HepG2 (cell line): ENCODE data around the gene BPIFB2. TPM values are rescaled to one million over a fixed set of nuclear protein-coding genes. Genes with fewer than 3 reads are reported as not detected.

Experiments used
- ESRRA ChIP-seq: sonication (generic); formaldehyde crosslinking; IDR thresholded peaks from 2 replicates; pipeline ENCODE4 v1.5.1; 2020; ENCODE audit warnings: mild to moderate bottlenecking, low read depth, missing genetic modification reagents
- FOXA1 ChIP-seq, 2 experiments: fragments of 450-650 bp in 1 of 2; sonication (generic) in 1 of 2; formaldehyde crosslinking in 1 of 2; IDR thresholded peaks; 2 replicates each; pipeline versions ENCODE4 v1.4.0 to v1.6.1; 2016 to 2020; ENCODE audit warnings: missing genetic modification reagents in 1 of 2
- HOXA5 ChIP-seq: sonication (generic); formaldehyde crosslinking; IDR thresholded peaks from 2 replicates; pipeline ENCODE4 v1.4.0; 2020; ENCODE audit warnings: missing genetic modification reagents
- HOXA9 ChIP-seq: sonication (generic); formaldehyde crosslinking; IDR thresholded peaks from 2 replicates; pipeline ENCODE4 v1.8.1; 2022; ENCODE audit warnings: missing genetic modification reagents, mild to moderate bottlenecking, moderate library complexity, borderline replicate concordance
- KAT2B ChIP-seq: fragments of 150-350 bp; IDR thresholded peaks from 2 replicates; pipeline ENCODE4 v1.6.1; 2014; ENCODE audit warnings: low read depth, low read length, borderline replicate concordance
- KDM1A ChIP-seq: IDR thresholded peaks from 2 replicates; pipeline ENCODE4 v1.6.1; 2016; ENCODE audit warnings: missing compliant biosample characterization
- KLF16 ChIP-seq, 2 experiments: sonication (generic) in 1 of 2; formaldehyde crosslinking in 1 of 2; IDR thresholded peaks; 2 replicates each; pipeline versions ENCODE4 v1.6.1 to v1.8.0; 2016 to 2023; ENCODE audit warnings: missing genetic modification reagents in 2 of 2, missing compliant biosample characterization in 1 of 2
- MTA3 ChIP-seq: sonication (generic); formaldehyde crosslinking; IDR thresholded peaks from 2 replicates; pipeline ENCODE4 v1.4.0; 2020; ENCODE audit warnings: missing genetic modification reagents
- NFYC ChIP-seq: IDR thresholded peaks from 2 replicates; pipeline ENCODE4 v1.6.1; 2016; ENCODE audit warnings: missing genetic modification reagents, missing compliant biosample characterization
- NR1H2 ChIP-seq: sonication (generic); formaldehyde crosslinking; IDR thresholded peaks from 2 replicates; pipeline ENCODE4 v1.8.1; 2022; ENCODE audit warnings: low read depth, missing genetic modification reagents, borderline replicate concordance
- PCBP2 ChIP-seq: fragments of 200-400 bp; formaldehyde crosslinking; optimal IDR thresholded peaks from 2 replicates; pipeline ENCODE3; 2018; ENCODE audit warnings: low read length, low read depth; ENCODE audit not compliant: poor library complexity, severe bottlenecking
- PHF21A ChIP-seq: sonication (generic); formaldehyde crosslinking; IDR thresholded peaks from 2 replicates; pipeline ENCODE4 v1.5.0; 2020; ENCODE audit warnings: mild to moderate bottlenecking, missing genetic modification reagents
- SKI ChIP-seq: fragments of 450-650 bp; IDR thresholded peaks from one replicate; pipeline ENCODE4 v1.6.1; 2018; ENCODE audit warnings: mild to moderate bottlenecking; ENCODE audit not compliant: partially characterized antibody
- SMC3 ChIP-seq: IDR thresholded peaks from 2 replicates; pipeline ENCODE4 v1.6.1; 2011; ENCODE audit warnings: low read length, improper control_type of control experiment
- SUZ12 ChIP-seq: fragments of 150-350 bp; IDR thresholded peaks from 2 replicates; pipeline ENCODE4 v1.6.1; 2014; ENCODE audit warnings: low read depth, low read length
- ZFYVE20 ChIP-seq: sonication (generic); formaldehyde crosslinking; IDR thresholded peaks from 2 replicates; pipeline ENCODE4 v1.8.0; 2023; ENCODE audit warnings: low read depth, mild to moderate bottlenecking, moderate library complexity, missing genetic modification reagents, borderline replicate concordance
- ZNF205 ChIP-seq: IDR thresholded peaks from 2 replicates; pipeline ENCODE4 v1.6.1; 2018; ENCODE audit warnings: missing biosample characterization, missing genetic modification reagents
- ZNF256 ChIP-seq: sonication (generic); formaldehyde crosslinking; conservative IDR thresholded peaks from 2 replicates; pipeline ENCODE4 v1.4.0; 2020; ENCODE audit warnings: missing genetic modification reagents
- ZNF263 ChIP-seq: sonication (generic); formaldehyde crosslinking; IDR thresholded peaks from 2 replicates; pipeline ENCODE4 v1.4.0; 2020; ENCODE audit warnings: missing genetic modification reagents
- ZNF44 ChIP-seq: sonication (generic); formaldehyde crosslinking; IDR thresholded peaks from 2 replicates; pipeline ENCODE4 v1.5.1; 2020; ENCODE audit warnings: mild to moderate bottlenecking, missing genetic modification reagents
- ZNF709 ChIP-seq: sonication (generic); formaldehyde crosslinking; IDR thresholded peaks from 2 replicates; pipeline ENCODE4 v1.5.0; 2020; ENCODE audit warnings: mild to moderate bottlenecking, missing genetic modification reagents
- ZSCAN30 ChIP-seq: sonication (generic); formaldehyde crosslinking; IDR thresholded peaks from 2 replicates; pipeline ENCODE4 v1.5.0; 2020; ENCODE audit warnings: mild to moderate bottlenecking, missing genetic modification reagents
- polyA plus RNA-seq, 8 experiments: library from polyadenylated mRNA; depleted of rRNA in 3 of 8; stranded (reverse) in 7 of 8; unstranded in 1 of 8; fragments of >200 nt; fragmentation: Illumina TruSeq in 4 of 8; extraction: Trizol in 4 of 8; gene quantifications; 2 replicates each; pipeline versions ENCODE4 v1.2.1 to v1.2.3, GENCODE V29; 2011 to 2016; ENCODE audit warnings: low read depth in 4 of 8, missing spikeins in 1 of 8, mixed read lengths in 1 of 8; ENCODE audit not compliant: insufficient read depth in 1 of 8
- total RNA-seq, 5 experiments: library from RNA; depleted of rRNA; stranded (reverse); fragments of >200 nt; fragmentation: Illumina TruSeq; extraction: Trizol; gene quantifications; 2 replicates each; pipeline ENCODE4 v1.2.3, GENCODE V29; 2016; ENCODE audit warnings: low read depth in 1 of 5
- TF ChIP-seq, protein P1 (sequence below): IDR thresholded peaks from 2 replicates; pipeline ENCODE4 v1.6.1; 2012; ENCODE audit warnings: low read depth, low read length, improper control_type of control experiment
- TF ChIP-seq, protein P2 (sequence below): sonication (generic); formaldehyde crosslinking; conservative IDR thresholded peaks from 2 replicates; pipeline ENCODE4 v1.4.0; 2020; ENCODE audit warnings: missing genetic modification reagents
- TF ChIP-seq, protein P3 (sequence below): sonication (generic); formaldehyde crosslinking; IDR thresholded peaks from 2 replicates; pipeline ENCODE4 v1.9.0; 2021; ENCODE audit warnings: missing genetic modification reagents, borderline replicate concordance

BPIFB2 gene
- total and polyA plus RNA-seq, 2 of the 13 experiments (the other 11 are each of a cell fraction or from before 2014, with no cell fraction given), result 54.5 to 902 TPM

DNA sequence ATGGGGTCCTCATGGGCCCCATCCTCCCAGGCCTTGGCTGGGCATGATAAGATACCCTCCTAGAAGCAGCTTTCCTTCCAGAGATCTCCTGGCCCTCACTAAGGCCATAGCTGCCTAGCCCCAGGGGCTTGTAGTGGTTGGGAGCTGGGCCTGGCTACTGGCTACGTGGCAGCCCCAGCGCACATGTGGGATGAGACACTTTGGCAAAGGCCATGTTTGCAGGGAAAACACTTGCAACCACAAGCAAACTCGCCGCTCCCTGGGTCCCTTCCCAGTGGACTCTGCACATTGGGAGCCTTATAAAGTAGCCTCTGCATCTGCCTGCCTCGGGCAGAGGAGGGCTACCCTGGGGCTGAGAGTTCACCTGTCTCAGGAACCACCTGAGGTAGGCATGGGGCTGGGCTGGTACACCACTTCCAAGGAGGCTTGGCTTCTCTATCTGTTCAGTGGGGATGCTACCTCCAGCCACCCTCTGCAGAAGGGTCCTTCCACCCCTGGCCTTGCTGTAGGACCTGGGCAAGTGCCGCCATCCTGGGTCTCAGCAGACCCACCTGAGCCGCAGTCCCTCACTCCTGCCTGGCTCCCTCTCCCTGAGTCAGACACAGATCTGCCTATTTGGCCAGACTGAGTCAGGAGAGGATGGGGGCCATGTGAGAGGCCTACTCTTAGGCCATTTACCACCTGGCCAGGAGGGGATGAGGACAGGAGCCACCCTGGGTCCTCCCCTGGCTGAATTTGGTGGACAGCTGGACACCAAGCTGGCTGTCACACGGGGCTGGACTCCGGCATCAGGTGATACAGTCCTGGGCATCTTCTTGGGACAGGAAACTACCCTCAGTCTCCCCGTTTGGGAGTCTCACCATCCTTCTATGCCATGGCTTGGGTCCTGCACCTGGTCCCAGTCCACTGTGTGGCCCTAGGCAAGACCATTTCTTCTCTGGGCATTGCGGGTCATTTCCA is at the start of gene BPIFB2 (continued):
- TF ChIP-seq PCBP2 (no peak), ZNF256 (peak; percentile 54; the same call in 1 of the 2 replicates), SKI (peak; percentile 64), ZNF709 (peak; percentile 31; the same call in 1 of the 2 replicates), HOXA9 (CRISPR knock-in tag) (no peak), ZSCAN30 (CRISPR knock-in tag) (peak; percentile 80; the same call in 1 of the 2 replicates), NR1H2 (CRISPR knock-in tag) (peak; percentile 88; the same call in 1 of the 2 replicates), ZNF205 (peak; percentile 45; the same call in 1 of the 2 replicates), FOXA1 (IDR thresholded peaks at IDR 0.05) (no peak), FOXA1 (CRISPR knock-in tag; IDR thresholded peaks at IDR 0.05) (peak; percentile 97), HOXA5 (no peak; the same call in 1 of the 2 replicates), NFYC (CRISPR knock-in tag) (peak; percentile 57; the same call in 1 of the 2 replicates), ESRRA (peak; percentile 89), SMC3 (no peak), ZFYVE20 (no peak), SUZ12 (no peak), KLF16 (CRISPR knock-in tag; IDR thresholded peaks at IDR 0.05) (peak in 1 of 2 experiments; percentile 68; a peak in 2 of 4 replicates), KAT2B (no peak), MTA3 (no peak), ZNF263 (CRISPR knock-in tag) (peak; percentile 69; the same call in 1 of the 2 replicates), PHF21A (peak; percentile 91), ZNF44 (CRISPR knock-in tag) (peak; percentile 65; the same call in 1 of the 2 replicates), KDM1A (CRISPR knock-in tag) (peak; percentile 35; the same call in 1 of the 2 replicates)
- TF ChIP-seq, protein P1, sequence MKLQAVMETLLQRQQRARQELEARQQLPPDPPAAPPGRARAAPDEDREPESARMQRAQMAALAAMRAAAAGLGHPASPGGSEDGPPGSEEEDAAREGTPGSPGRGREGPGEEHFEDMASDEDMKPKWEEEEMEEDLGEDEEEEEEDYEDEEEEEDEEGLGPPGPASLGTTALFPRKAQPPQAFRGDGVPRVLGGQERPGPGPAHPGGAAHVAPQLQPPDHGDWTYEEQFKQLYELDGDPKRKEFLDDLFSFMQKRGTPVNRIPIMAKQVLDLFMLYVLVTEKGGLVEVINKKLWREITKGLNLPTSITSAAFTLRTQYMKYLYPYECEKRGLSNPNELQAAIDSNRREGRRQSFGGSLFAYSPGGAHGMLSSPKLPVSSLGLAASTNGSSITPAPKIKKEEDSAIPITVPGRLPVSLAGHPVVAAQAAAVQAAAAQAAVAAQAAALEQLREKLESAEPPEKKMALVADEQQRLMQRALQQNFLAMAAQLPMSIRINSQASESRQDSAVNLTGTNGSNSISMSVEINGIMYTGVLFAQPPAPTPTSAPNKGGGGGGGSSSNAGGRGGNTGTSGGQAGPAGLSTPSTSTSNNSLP, result peak; percentile 8; the same call in 1 of the 2 replicates
- TF ChIP-seq, protein P2, sequence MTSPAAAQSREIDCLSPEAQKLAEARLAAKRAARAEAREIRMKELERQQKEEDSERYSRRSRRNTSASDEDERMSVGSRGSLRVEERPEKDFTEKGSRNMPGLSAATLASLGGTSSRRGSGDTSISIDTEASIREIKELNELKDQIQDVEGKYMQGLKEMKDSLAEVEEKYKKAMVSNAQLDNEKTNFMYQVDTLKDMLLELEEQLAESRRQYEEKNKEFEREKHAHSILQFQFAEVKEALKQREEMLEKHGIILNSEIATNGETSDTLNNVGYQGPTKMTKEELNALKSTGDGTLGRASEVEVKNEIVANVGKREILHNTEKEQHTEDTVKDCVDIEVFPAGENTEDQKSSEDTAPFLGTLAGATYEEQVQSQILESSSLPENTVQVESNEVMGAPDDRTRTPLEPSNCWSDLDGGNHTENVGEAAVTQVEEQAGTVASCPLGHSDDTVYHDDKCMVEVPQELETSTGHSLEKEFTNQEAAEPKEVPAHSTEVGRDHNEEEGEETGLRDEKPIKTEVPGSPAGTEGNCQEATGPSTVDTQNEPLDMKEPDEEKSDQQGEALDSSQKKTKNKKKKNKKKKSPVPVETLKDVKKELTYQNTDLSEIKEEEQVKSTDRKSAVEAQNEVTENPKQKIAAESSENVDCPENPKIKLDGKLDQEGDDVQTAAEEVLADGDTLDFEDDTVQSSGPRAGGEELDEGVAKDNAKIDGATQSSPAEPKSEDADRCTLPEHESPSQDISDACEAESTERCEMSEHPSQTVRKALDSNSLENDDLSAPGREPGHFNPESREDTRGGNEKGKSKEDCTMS (CRISPR knock-in tag), result no peak; the same call in 1 of the 2 replicates
- TF ChIP-seq, protein P3, sequence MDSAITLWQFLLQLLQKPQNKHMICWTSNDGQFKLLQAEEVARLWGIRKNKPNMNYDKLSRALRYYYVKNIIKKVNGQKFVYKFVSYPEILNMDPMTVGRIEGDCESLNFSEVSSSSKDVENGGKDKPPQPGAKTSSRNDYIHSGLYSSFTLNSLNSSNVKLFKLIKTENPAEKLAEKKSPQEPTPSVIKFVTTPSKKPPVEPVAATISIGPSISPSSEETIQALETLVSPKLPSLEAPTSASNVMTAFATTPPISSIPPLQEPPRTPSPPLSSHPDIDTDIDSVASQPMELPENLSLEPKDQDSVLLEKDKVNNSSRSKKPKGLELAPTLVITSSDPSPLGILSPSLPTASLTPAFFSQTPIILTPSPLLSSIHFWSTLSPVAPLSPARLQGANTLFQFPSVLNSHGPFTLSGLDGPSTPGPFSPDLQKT (CRISPR knock-in tag), result 0 out of 2 replicates have a peak, but pooled peaks have one; percentile 51
